GM19438 (cell line): ENCODE results near the gene TANGO2.

ENCODE experiments used
- ATAC-seq: cut with Tn5 transposase; IDR thresholded peaks from one replicate; pipeline ENCODE4 v1.9.1; 2021; ENCODE audit warnings: low read depth; ENCODE audit not compliant: unreplicated experiment

Gene TANGO2

DNA sequence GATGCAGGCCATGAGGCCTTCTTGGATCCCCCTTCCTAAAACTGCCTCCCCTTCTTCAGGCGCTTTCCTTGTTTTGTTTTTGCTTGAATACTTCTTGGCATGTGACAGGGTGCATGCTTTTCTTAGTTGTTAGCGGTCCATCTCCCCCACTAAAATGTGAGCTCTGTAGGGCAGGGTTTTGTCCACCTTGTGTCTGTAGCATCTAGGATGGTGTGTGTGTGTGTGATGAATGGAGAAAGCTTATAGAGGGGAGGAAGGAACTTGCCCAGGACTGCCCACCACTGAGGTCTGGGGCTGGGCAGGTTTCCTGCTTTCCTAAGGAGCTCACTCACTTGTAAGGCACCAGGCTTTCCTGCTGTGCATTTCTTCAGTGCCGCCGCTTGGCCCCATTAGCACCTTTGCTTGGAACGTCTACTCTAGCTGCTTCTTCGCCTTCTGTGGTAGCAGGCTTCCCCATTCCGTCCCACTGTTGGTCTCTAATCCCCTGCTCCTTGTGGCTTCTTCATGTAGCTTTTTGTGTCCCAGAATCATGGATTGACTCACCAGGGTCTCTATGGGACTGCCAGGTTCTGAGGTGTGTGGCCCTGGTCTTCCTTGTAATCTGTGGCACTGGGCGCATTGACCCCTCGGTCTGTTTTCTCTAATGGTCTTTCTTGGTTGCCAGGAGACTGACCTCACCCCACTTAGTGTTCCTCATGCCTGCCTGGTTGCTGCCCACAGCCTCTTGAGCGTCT lies 62.4 kb downstream of the TANGO2 start:
- ATAC-seq: no peak

GRCh38 chr22:20083891-20084546 lies 63.1 kb downstream of the TANGO2 start:
- no peak for ATAC-seq

- no peak for ATAC-seq
Measured at GRCh38 chr22:20084547-20085413, 63.9 kb downstream of the TANGO2 start.

DNA sequence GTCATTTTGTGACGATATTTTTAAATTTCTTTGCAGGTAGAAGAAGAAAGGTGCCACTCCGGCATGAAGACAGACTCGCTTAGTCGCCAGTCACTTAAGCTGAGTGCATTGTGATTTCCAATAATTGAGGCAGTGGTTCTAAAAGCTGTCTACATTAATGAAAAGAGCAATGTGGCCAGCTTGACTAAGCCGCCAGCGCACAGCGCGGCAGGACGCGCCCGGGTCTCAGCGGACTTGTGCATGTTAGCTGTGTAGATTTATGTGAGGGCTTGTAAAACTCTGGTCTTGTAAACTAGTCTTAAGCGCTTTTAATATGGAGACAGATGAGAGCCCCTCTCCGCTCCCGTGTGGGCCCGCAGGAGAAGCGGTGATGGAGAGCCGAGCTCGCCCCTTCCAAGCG lies 64.7 kb downstream of the TANGO2 start:
- no peak for ATAC-seq

GRCh38 chr22:20086101-20086599 lies 65.2 kb downstream of the TANGO2 start:
- no peak for ATAC-seq

DNA sequence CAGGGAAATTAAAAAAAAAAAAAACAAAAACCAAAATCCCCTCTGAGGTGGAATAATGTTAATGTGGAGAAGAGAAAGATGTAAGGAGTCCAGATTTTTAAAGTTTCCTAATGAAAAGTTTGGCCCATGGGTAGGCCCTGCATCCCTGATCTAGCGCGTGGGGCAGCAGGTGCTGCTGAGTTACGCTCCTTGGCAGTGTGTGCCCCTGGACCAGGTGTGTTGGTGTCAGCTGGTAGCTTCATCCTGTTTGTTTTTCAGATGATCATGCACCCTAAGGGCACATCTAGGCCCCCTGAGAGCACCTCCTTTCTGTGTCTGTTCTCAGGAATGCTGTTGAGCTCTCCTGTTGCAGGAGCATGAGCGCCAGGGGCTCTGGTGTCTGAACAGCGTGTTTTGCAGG lies 65.9 kb downstream of the TANGO2 start:
- no peak for ATAC-seq

DNA sequence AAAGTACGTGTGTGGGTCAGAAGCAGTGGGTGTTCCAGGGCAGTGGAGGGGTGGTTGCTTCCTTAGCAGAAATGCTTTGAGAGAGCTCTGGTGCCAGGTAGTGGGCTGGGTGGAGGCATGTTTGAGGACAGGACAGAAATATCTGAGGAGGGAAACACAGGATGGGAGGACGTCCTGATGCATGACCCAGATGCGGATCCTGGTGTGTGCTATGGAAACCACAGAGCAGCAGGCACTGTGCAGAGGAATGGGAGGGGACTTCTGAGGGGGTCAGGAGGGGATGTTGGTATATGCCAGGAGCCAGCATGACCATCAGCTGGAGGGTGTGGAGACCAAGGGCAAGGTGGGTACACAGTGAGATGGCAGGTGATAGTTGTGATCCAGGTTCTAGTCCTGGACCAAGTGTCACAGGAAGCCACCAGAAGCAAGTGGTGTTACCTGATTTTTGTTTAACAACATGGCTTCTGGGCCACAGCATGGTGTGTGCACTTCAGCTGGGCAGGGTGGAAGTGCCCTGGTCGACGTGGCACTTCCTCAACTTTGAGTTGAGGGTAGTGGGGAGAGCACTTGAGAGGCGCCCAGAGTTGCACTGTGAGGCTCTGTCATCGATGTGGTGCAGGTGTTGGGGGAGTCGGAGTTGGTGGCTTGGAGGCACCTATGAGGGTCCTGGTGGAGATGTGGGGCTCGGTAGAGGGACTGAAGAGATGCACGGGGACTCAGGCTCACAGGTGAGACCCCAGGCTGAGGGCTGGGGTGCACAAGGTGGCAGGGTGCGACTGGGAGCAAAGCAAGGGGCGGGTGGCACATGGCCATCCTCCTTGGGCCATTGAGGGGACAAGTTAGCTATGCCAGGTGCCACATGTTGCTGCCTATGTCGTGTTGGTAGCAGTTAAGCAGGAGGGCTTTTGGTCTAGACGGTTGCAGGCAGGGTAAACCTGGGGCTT lies 66.7 kb downstream of the TANGO2 start:
- no peak for ATAC-seq

- ATAC-seq: no peak
Measured at GRCh38 chr22:20088263-20088648, 67.3 kb downstream of the TANGO2 start.

DNA sequence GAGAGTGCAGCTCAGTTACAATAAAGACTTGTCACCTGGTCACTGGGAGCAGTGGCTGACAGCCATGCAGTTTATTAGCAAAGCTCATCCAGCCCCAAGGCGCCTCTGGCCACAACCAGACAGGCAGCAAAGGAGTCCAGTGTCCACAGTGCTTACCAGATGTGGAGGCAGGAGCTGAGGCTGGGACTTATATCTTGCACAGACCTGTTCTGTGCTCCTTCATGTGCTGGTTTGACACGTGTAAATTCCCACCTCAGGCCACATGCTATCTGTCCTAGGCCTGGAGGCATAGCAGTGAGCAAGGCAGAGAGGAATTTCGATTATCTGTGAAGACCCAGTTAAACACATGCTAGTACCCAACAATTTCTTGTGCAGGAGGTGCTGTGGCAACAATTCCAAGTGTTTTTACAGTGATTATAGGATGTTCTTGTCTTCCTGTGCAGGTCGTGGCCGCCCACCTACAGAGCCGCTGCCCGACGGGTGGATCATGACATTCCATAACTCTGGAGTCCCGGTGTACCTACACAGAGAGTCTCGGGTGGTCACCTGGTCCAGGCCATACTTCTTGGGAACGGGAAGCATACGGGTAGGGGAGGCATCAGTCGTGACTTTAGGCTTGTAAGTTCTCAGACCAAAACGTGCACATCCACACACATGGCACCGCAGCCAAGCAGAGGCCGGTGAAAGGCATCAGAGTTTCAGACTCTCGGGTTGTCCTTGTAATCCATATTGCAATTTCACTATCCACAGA lies 68.5 kb downstream of the TANGO2 start:
- no peak for ATAC-seq

GRCh38 chr22:20089977-20090729 lies 69.2 kb downstream of the TANGO2 start:
- no peak for ATAC-seq

DNA sequence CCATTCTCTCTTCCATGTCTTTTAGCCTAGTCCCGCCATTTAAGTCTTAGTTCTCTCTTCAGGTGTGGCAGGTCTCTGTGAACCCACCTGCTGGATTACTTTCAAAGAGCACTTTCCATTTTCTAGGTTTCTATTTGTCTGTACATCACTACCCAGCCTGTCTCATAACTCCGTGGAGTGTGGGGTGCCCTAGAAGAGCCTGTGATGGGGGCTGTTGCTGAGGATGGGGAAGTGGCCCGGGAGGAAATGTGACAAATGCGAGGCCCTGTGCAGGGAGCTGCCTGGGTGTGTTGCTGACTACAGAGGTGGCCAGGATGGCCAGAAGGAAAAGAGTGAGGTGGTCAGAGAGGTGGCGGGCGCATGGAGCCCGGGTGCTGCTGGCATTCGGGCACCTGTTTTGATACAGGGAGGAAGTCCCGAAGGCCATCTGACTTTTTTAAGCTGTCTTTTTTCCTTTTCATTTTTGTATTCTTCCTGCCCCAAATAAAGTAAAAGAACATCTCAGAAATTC lies 69.9 kb downstream of the TANGO2 start:
- no peak for ATAC-seq

GRCh38 chr22:20091690-20092476 lies 71.0 kb downstream of the TANGO2 start:
- ATAC-seq: no peak

DNA sequence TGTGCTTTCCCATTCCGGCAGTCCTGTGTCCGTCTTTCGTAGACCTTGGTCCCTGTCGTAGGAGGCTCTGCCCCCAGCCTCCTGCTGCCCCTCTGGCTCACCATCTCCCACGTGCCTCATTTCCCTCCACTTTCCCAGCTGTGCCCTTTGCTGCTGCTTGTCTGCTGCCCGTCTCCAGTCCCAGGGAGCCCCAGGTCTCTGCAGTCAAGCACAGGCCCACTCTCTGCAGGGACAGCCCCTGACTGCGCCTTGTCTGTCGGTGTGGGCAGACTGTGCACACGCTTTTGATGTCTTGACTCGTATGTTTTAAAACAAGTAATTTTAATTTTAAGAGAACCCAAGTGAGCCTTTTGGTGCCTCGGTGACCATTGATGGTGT lies 71.6 kb downstream of the TANGO2 start:
- ATAC-seq: no peak

GRCh38 chr22:20093418-20094196 lies 72.7 kb downstream of the TANGO2 start:
- ATAC-seq: no peak

GRCh38 chr22:20094197-20094807 lies 73.4 kb downstream of the TANGO2 start:
- ATAC-seq: no peak

DNA sequence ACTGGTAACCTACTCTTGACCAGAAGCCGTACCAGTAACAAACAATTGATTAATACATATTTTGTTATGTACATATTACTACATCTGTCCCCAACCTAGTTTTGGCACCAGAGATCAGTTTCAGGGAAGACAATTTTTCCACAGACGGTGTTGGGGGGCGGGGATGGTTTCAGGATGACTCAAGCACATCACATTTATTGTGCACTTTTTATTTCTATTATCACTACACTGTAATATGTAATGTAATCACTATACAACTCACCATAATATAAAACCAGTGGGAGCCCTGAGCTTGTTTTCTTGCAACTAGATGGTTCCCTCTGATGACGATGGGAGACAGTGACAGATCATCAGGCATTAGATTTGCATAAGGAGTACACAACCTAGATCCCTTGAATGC lies 74.6 kb downstream of the TANGO2 start:
- no peak for ATAC-seq
